Common myeloid progenitor, CD34-positive (primary cell): ENCODE results near the gene USP47.

ENCODE experiments used
- CTCF ChIA-PET: fragments of 350-600 bp; sonication (Branson Sonifier 250); formaldehyde crosslinking; loops from one replicate; lab custom pipeline; 2021; ENCODE audit warnings: antibody characterized with exemption; lab: Charles Lee
- POLR2A ChIA-PET: fragments of 350-600 bp; sonication (Branson Sonifier 250); formaldehyde crosslinking; loops from one replicate; lab custom pipeline; 2021; ENCODE audit warnings: antibody characterized with exemption; lab: Charles Lee
- DNase-seq, 3 donors: peaks; one replicate each; pipeline versions ENCODE4 v3.0.0 to v3.0.0-alpha.2; 2013
- H3K27ac ChIP-seq, 2 experiments: 1 replicate in 1 of 2; 2 replicates in 1 of 2; pipeline ENCODE4 v1.7.0; 2013; ENCODE audit warnings: inconsistent platforms in 2 of 2, low read length in 2 of 2, mild to moderate bottlenecking in 2 of 2, low read depth in 1 of 2, moderate library complexity in 1 of 2; ENCODE audit not compliant: severe bottlenecking in 2 of 2, insufficient read depth in 1 of 2, poor library complexity in 1 of 2
- H3K27me3 ChIP-seq, 5 experiments: replicated peaks in 2 of 5; 1 replicate in 3 of 5; 2 replicates in 2 of 5; pipeline versions ENCODE4 v1.6.1 to v1.7.0; 2013; ENCODE audit warnings: low read length in 4 of 5, mild to moderate bottlenecking in 2 of 5, moderate library complexity in 2 of 5, inconsistent platforms in 1 of 5; ENCODE audit not compliant: insufficient read depth in 5 of 5, control insufficient read depth in 4 of 5
- H3K36me3 ChIP-seq, 4 experiments: 1 replicate in 2 of 4; 2 replicates in 2 of 4; pipeline versions ENCODE4 v1.6.1 to v1.7.0; 2013; ENCODE audit warnings: low read length in 3 of 4, control low read depth in 1 of 4, mild to moderate bottlenecking in 1 of 4; ENCODE audit not compliant: control insufficient read depth in 4 of 4, insufficient read depth in 4 of 4
- H3K4me1 ChIP-seq, 4 experiments: 1 replicate in 3 of 4; 2 replicates in 1 of 4; pipeline versions ENCODE4 v1.6.1 to v1.7.1; 2013; ENCODE audit warnings: low read length in 3 of 4, mild to moderate bottlenecking in 3 of 4, control low read depth in 1 of 4, inconsistent platforms in 1 of 4, moderate library complexity in 1 of 4; ENCODE audit not compliant: control insufficient read depth in 4 of 4, insufficient read depth in 4 of 4; ENCODE audit errors: control extremely low read depth in 1 of 4
- H3K4me3 ChIP-seq, 7 experiments: 1 replicate in 4 of 7; 2 replicates in 3 of 7; pipeline versions ENCODE4 v1.5.1 to v1.7.0; 2013; ENCODE audit warnings: mild to moderate bottlenecking in 7 of 7, low read length in 6 of 7, moderate library complexity in 6 of 7, inconsistent platforms in 2 of 7, low read depth in 2 of 7, control low read depth in 1 of 7; ENCODE audit not compliant: insufficient read depth in 4 of 7, control insufficient read depth in 1 of 7; ENCODE audit errors: extremely low read depth in 1 of 7
- H3K9me3 ChIP-seq, 5 experiments: 1 replicate in 4 of 5; 2 replicates in 1 of 5; pipeline versions ENCODE4 v1.6.1 to v1.7.1; 2013; ENCODE audit warnings: low read length in 4 of 5, mild to moderate bottlenecking in 2 of 5, inconsistent platforms in 1 of 5, low read depth in 1 of 5, moderate library complexity in 1 of 5; ENCODE audit not compliant: control insufficient read depth in 4 of 5, insufficient read depth in 2 of 5; ENCODE audit errors: control extremely low read depth in 1 of 5
- WGBS: methylation state at CpG from one replicate; pipeline ENCODE4 v1.1.5; 2013; ENCODE audit not compliant: insufficient coverage; 5-methylcytosine and 5-hydroxymethylcytosine counted together

Gene USP47

GRCh38 chr11:11880179-11880578 lies 38.4 kb downstream of the USP47 start:
- H3K4me3 ChIP-seq = no peak overlapping the region
- H3K36me3 ChIP-seq = peaks cover 11 to 15% (median 13%) of the 10 kb centered on the region in 4 experiments
- H3K27me3 ChIP-seq = no peaks in the 10 kb centered on the region
- no peak overlapping the region for H3K27ac ChIP-seq
- ChIA-PET POLR2A (no interaction called here), CTCF (interaction anchor here (0.7 to 2.3 kb wide), 9 partner anchors 9 to 81 kb away, joined by 3 to 8 read pairs (median 4); no protein-coding TSS in a partner anchor)
- no peak for DNase-seq
- no CpG with 5 or more reads among the region's 2 CpGs for WGBS
- peaks cover 0 to 2% (median 0%) of the 10 kb centered on the region in 5 experiments for H3K9me3 ChIP-seq
- H3K4me1 ChIP-seq = peaks cover 0 to 9% (median 2%) of the 10 kb centered on the region in 4 experiments

GRCh38 chr11:11882539-11882938 lies 40.8 kb downstream of the USP47 start:
- Histone ChIP-seq H3K4me1 (peaks cover 0 to 9% (median 2%) of the 10 kb centered on the region in 4 experiments), H3K4me3 (no peak overlapping the region), H3K36me3 (peaks cover 22 to 34% (median 29%) of the 10 kb centered on the region in 4 experiments), H3K27me3 (no peaks in the 10 kb centered on the region), H3K27ac (no peak overlapping the region), H3K9me3 (peaks cover 0 to 12% (median 3%) of the 10 kb centered on the region in 5 experiments)
- POLR2A ChIA-PET = no interaction called here
- no peak for DNase-seq
- CTCF ChIA-PET = interaction anchor here (1.0 to 1.3 kb wide), 4 partner anchors 8 to 28 kb away, joined by 3 to 6 read pairs (median 4); no protein-coding TSS in a partner anchor
- no CpG with 5 or more reads among the region's 2 CpGs for WGBS

DNA sequence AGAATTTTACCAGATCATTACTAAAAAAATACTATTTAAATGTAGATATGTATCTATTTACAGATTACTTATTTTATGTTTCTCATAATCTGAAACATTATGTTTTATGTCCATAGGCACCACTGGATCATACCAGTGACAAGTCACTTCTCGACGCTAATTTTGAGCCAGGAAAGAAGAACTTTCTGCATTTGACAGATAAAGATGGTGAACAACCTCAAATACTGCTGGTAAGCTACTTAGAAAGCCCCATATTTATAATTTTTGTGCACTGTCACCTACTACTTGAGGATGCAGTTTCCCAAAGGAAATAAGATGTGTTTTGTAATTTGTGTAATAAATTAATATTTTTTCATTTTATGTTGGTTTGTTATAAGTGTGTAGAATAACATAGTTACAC lies 42.6 kb downstream of the USP47 start:
- WGBS = no CpG with 5 or more reads among the region's 2 CpGs
- H3K9me3 ChIP-seq = peaks cover 0 to 12% (median 3%) of the 10 kb centered on the region in 5 experiments
- no peaks in the 10 kb centered on the region for H3K27me3 ChIP-seq
- DNase-seq = peak; percentile 16 to 66 (median 54)
- H3K27ac ChIP-seq = peak overlapping the region in 1 of 2 experiments; percentile 28
- ChIA-PET POLR2A (no interaction called here), CTCF (interaction anchor here (1.2 kb wide), 1 partner anchor 12 kb away, joined by 3 read pairs; no protein-coding TSS in a partner anchor)
- H3K4me1 ChIP-seq = peaks cover 0 to 9% (median 2%) of the 10 kb centered on the region in 4 experiments
- no peak overlapping the region for H3K4me3 ChIP-seq
- peaks cover 24 to 35% (median 30%) of the 10 kb centered on the region in 4 experiments for H3K36me3 ChIP-seq

DNA sequence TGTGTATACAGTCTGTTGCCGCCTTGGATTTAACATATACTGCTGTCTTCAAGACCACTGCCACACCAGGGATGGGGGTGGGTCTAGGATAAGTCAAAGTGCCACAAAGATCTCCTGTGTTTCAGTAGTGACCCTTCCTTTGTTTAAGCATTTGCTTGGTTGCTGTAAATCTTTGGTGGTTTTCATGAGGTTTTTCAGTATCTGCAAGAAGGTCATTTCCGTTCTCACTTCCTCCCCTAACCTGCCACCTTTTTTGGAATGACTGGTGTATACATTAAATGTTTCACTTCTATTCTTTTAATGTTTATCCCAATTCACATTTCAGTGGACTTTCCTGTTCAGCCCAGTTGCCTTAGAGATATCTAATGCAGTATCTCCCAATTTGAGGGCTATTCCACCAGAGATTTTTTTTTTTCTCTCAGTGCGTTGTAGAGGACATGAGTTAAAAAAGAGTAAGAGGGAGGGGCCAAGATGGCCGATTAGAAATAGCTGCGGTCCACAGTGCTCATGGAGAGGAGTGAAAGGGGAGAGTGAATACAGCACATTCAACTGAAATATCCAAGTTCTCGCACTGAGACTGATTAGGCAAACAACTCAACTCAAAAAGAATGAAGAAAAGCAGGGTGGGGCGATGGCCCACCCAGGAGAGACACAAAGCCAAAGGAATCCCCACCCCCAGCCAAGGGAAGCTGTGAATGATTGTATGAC lies 43.2 kb downstream of the USP47 start:
- Histone ChIP-seq H3K36me3 (peaks cover 24 to 39% (median 30%) of the 10 kb centered on the region in 4 experiments), H3K4me3 (no peak overlapping the region), H3K27ac (peak overlapping the region in 1 of 2 experiments; percentile 28), H3K4me1 (peaks cover 0 to 9% (median 2%) of the 10 kb centered on the region in 4 experiments), H3K27me3 (no peaks in the 10 kb centered on the region), H3K9me3 (peaks cover 0 to 12% (median 3%) of the 10 kb centered on the region in 5 experiments)
- 100% methylated on average over 5 of the region's 7 CpGs for WGBS
- ChIA-PET POLR2A (no interaction called here), CTCF (interaction anchor here (1.2 kb wide), 1 partner anchor 11 kb away, joined by 3 read pairs; no protein-coding TSS in a partner anchor)
- DNase-seq = peak in 2 of 3 donors; percentile 10 to 21

DNA sequence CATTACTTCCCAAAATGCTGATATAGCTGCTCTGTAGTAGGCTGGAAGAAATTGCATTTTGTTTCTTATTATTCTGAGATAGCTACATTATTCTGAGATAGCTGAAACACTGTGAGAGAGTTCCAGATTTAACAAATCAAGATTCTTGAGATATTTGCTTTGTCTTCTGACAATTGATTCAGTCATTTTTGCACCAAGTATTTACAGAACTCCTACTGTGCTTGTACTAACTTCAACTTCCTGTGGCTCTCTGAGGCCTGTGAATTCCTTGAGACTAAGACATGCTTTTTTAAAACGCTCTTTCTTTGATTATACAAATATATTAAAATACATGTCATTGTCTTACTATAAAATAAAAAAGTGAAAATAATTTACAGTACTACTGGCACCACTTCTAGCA lies 52.7 kb downstream of the USP47 start:
- Histone ChIP-seq H3K9me3 (no peaks in the 10 kb centered on the region), H3K4me3 (no peak overlapping the region), H3K36me3 (peaks cover 3 to 43% (median 15%) of the 10 kb centered on the region in 4 experiments), H3K4me1 (no peaks in the 10 kb centered on the region), H3K27me3 (no peaks in the 10 kb centered on the region), H3K27ac (no peak overlapping the region)
- ChIA-PET CTCF (interaction anchor here (1.0 kb wide), 2 partner anchors 9 to 12 kb away, joined by 3 to 4 read pairs; no protein-coding TSS in a partner anchor), POLR2A (no interaction called here)
- no CpG with 5 or more reads among the region's 1 CpG for WGBS
- no peak for DNase-seq

DNA sequence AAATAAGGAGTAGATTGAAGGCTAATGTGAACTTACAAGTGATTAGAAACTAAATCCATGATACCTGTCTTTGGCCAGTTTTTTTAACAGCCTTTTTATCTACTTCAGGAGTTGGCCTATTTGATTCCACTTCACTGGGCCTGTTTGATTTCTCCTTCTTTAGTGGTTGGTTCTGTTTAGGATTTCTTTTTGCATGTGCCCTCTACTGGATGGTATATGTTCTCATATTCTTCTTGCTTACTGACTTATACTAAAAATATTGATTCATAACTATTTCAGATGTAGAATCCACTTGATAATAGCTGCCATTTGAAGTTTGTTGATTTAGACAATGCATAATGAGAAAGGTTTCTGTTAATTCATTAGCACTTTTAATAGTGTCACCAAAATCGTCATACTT lies 53.9 kb downstream of the USP47 start:
- Histone ChIP-seq H3K27me3 (no peaks in the 10 kb centered on the region), H3K9me3 (no peaks in the 10 kb centered on the region), H3K27ac (no peak overlapping the region), H3K36me3 (peaks cover 3 to 38% (median 15%) of the 10 kb centered on the region in 4 experiments), H3K4me3 (no peak overlapping the region), H3K4me1 (no peaks in the 10 kb centered on the region)
- peak in 2 of 3 donors; percentile 15 to 28 for DNase-seq
- ChIA-PET POLR2A (no interaction called here), CTCF (interaction anchor here (0.7 to 1.5 kb wide), 6 partner anchors 11 to 868 kb away, joined by 3 to 4 read pairs (median 3); no protein-coding TSS in a partner anchor)
- WGBS = no CpG with 5 or more reads among the region's 1 CpG

DNA sequence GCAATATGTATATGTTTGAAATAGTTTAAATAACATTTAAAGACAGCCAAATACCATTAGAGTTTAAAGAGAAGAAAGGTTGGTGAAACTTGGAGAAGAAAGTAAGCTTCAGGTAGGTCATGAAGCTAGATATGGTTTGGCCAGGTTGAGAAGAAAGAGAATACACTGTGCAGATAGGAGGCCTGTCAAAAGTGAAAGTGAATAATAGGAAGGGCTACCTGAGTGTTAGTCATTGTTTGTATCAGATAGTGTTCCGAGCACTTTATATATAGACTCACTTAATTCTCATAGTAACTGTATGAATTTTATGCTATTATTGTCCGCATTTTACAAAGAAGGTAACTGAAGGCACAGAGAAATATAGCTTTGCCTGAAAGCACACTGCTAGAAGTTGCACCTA lies 56.9 kb downstream of the USP47 start:
- peaks cover 0 to 19% (median 15%) of the 10 kb centered on the region in 4 experiments for H3K36me3 ChIP-seq
- H3K4me3 ChIP-seq = no peak overlapping the region
- no peak for DNase-seq
- WGBS = 100% methylated on average over 1 of the region's 2 CpGs
- no peak overlapping the region for H3K27ac ChIP-seq
- POLR2A ChIA-PET = no interaction called here
- H3K4me1 ChIP-seq = no peaks in the 10 kb centered on the region
- H3K27me3 ChIP-seq = no peaks in the 10 kb centered on the region
- no peaks in the 10 kb centered on the region for H3K9me3 ChIP-seq
- CTCF ChIA-PET = interaction anchor here (1.0 to 1.6 kb wide), 3 partner anchors 15 to 100 kb away, joined by 3 to 4 read pairs (median 4); no protein-coding TSS in a partner anchor
